ENCODE results near the gene ADIPOQ. TPM values are rescaled to one million over a fixed set of nuclear protein-coding genes. Genes with fewer than 3 reads are reported as not detected.

ADIPOQ gene
- total RNA-seq (2022; extraction: Qiagen RNA extraction; ENCODE audit: low read depth), result not detected in 5 replicates

DNA sequence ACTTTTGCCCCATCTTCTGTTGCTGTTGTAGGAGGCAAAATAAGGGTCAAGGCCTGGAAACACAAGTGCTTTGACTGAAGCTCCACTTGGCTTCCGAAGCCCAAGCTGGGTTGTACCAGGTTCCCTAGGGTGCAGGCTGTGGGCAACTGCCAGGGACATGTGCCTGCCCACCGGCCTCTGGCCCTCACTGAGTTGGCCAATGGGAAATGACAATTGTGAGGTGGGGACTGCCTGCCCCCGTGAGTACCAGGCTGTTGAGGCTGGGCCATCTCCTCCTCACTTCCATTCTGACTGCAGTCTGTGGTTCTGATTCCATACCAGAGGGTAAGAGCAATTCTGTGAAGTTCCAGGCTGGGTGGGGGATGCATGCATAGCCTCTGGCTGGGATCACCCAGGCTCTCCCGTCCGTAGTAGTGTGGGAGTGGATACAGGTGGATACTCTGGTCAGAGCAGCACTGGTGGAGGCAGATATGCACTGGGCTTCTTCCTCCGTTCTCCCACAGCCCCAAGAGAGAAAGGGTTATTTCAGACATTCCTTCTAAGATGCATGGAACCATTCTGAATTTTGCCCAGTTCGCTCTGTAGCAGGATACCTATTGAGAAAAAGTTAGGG is at the start of gene ADIPOQ:
TSS of gene ADIPOQ (plus strand) at position 285 of the 613 bp plus-strand sequence. CDS start 10,349 bp downstream, outside the sequence.

DNA sequence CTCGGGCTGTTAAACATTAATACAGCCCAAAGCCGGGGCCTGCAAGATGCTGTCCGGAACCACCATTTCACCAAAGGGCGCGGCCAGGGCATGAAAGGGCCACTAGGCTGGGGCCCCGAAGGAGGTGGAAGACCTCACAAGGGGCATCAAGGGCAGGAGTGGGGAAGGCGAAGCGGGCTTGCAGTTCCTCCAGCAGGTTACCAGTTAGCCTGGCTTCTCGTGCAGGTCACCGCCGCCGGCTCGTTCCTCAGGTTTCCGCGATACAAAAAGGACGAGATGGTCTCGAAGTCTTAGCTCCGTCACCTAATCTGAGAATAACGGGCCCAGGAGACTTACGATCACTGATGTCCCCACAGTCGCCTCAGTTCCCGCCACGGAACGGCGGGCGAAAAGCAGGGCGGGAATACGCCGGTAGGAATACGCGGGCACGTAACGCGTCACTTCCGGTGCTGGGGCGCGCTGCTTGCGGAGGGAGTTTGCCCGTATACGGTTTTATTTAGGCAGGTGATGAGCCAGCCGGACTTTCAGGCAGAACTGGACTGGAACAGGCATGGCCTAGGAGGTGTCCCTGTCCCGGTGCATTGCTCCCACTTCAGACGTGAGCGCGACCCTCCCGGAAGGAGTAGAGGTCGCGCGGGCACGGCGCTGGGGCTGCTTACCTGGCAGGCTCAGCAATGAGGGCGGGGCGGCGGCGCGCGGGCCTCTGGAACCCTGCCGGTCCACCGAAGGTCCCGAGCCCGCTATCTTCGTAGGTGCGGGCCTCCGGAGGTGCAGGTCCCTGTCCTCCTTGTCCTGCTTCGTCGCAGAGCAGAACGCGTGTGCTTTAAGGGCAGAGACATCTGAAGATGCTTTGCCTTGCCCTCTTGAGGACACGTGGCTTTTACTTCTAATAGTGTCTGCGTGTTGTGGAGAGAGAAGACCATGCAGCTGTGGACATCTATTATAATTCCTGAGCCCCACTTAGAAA is 36.1 kb upstream of the ADIPOQ start, which contains the start of gene RFC4:
TSS of gene RFC4 (minus strand) at position 394 of the 967 bp plus-strand sequence. CDS start 1,769 bp downstream, outside the sequence.

Other genes starting within 250 kb of the ADIPOQ start
- 0.18 TPM in 1 of 5 replicates, not detected in the others for gene AHSG, start 229.7 kb upstream of the ADIPOQ start, total RNA-seq (2022; extraction: Qiagen RNA extraction; ENCODE audit: low read depth)
- 0.07 to 0.37 TPM (median 0.26 TPM) in 3 of 5 replicates, not detected in the others for gene FETUB, start 202.3 kb upstream of the ADIPOQ start, total RNA-seq (2022; extraction: Qiagen RNA extraction; ENCODE audit: low read depth)
- not detected in 5 replicates for gene HRG, start 176.7 kb upstream of the ADIPOQ start, total RNA-seq (2022; extraction: Qiagen RNA extraction; ENCODE audit: low read depth)
- gene KNG1, start 125.4 kb upstream of the ADIPOQ start, total RNA-seq (2022; extraction: Qiagen RNA extraction; ENCODE audit: low read depth), result 0.09 TPM in 1 of 5 replicates, not detected in the others
- gene EIF4A2, start 59.1 kb upstream of the ADIPOQ start, total RNA-seq (2022; extraction: Qiagen RNA extraction; ENCODE audit: low read depth), result 102 to 148 TPM (median 131 TPM) in 5 replicates
- gene RFC4, start 36.2 kb upstream of the ADIPOQ start, total RNA-seq (2022; extraction: Qiagen RNA extraction; ENCODE audit: low read depth), result 46.2 to 67.7 TPM (median 46.8 TPM) in 5 replicates
- gene ST6GAL1, start 87.8 kb downstream of the ADIPOQ start, total RNA-seq (2022; extraction: Qiagen RNA extraction; ENCODE audit: low read depth), result 2.1 to 3.9 TPM (median 3.4 TPM) in 5 replicates